Left ventricle myocardium superior (tissue), 1 donor: Measurements from ENCODE around the gene MLC1. TPM values are rescaled to one million over a fixed set of nuclear protein-coding genes. Genes with fewer than 3 reads are reported as not detected.

ENCODE experiments used
- ATAC-seq: fragments of 200-7000 bp; cut with Tn5 transposase; one replicate; pipeline ENCODE4 v1.9.1; 2020; ENCODE audit warnings: mild to moderate bottlenecking, moderate library complexity
- DNase-seq: peaks from one replicate; pipeline ENCODE4 v3.0.0-alpha.2; 2020
- intact Hi-C: fragments of 100-400 bp; cut with micrococcal nuclease; formaldehyde crosslinking; loops from one replicate; pipeline ENCODE4 v1.11.0; 2022
- total RNA-seq: library from RNA; stranded (reverse); fragmentation: NEBNext Ultra II Directional; extraction: Animal tissue kit (Norgen Biotek cat#: 25700); gene quantifications from one replicate; pipeline ENCODE4 v1.2.1, GENCODE V29; 2021
- donor health status: DM: no; HTN: yes; CAD: no; lungs with severe emphysema.

The MLC1 gene
- total RNA-seq, 1 donor from 2014 or later, result 0.10 TPM

GRCh38 chr22:50027639-50028537, 57.3 kb downstream of the MLC1 start:
- ATAC-seq (no peak), DNase-seq (no peak)

GRCh38 chr22:50025993-50026392, 59.2 kb downstream of the MLC1 start:
- ATAC-seq, result no peak
- no peak for DNase-seq
- intact Hi-C loops, result no loop called here

More at GRCh38 chr22:50027639-50028537, 57.3 kb downstream of the MLC1 start:
- intact Hi-C loops, result no loop called here

- ATAC-seq (no peak), DNase-seq (no peak)
- intact Hi-C loops, result no loop called here
These were observed 62.9 kb downstream of the MLC1 start for GRCh38 chr22:50022171-50022819.

- intact Hi-C loops, result no loop called here
- DNase-seq (no peak), ATAC-seq (no peak)
These were observed 64.6 kb downstream of the MLC1 start for GRCh38 chr22:50020606-50021005.

GRCh38 chr22:50019316-50019715, 65.9 kb downstream of the MLC1 start:
- intact Hi-C loops, result no loop called here
- no peak for ATAC-seq
- no peak for DNase-seq

- ATAC-seq, result no peak
- intact Hi-C loops, result no loop called here
- DNase-seq, result no peak
These were observed 66.5 kb downstream of the MLC1 start for GRCh38 chr22:50018608-50019285.

- intact Hi-C loops, result no loop called here
- no peak for DNase-seq
- ATAC-seq, result no peak
These were observed 67.5 kb downstream of the MLC1 start for GRCh38 chr22:50017701-50018224.

- ATAC-seq, result no peak
- intact Hi-C loops, result no loop called here
- DNase-seq, result peak; percentile 14
These were observed 68.1 kb downstream of the MLC1 start for GRCh38 chr22:50016988-50017700.

- DNase-seq (peak; percentile 17), ATAC-seq (no peak)
- intact Hi-C loops, result no loop called here
These were observed 68.8 kb downstream of the MLC1 start for GRCh38 chr22:50016308-50016987.

GRCh38 chr22:50015451-50016307, 69.5 kb downstream of the MLC1 start:
- ATAC-seq (no peak), DNase-seq (no peak)
- intact Hi-C loops, result no loop called here

- DNase-seq (peak; percentile 25), ATAC-seq (no peak)
- intact Hi-C loops, result no loop called here
These were observed 70.4 kb downstream of the MLC1 start for GRCh38 chr22:50014655-50015401.

GRCh38 chr22:50014053-50014501, 71.1 kb downstream of the MLC1 start:
- no peak for ATAC-seq
- DNase-seq, result no peak
- intact Hi-C loops, result no loop called here

GRCh38 chr22:50012211-50013181, 72.7 kb downstream of the MLC1 start, which contains the start of gene IL17REL:
TSS of gene IL17REL (minus strand) at chr22:50012765. CDS start at chr22:50012646, 119 bp downstream.
- intact Hi-C loops, result no loop called here
- DNase-seq, result peak; percentile 33
- peak; percentile 41 for ATAC-seq

- intact Hi-C loops, result no loop called here
- ATAC-seq, result no peak
- DNase-seq, result no peak
These were observed 73.6 kb downstream of the MLC1 start for GRCh38 chr22:50011447-50012210.
